ENCODE results near the gene CDH6. TPM values are rescaled to one million over a fixed set of nuclear protein-coding genes. Genes with fewer than 3 reads are reported as not detected.

Gene CDH6
- total and polyA plus RNA-seq, 4 experiments from 2014 or later: not detected

GRCh38 chr5:31285025-31285424 lies 91.5 kb downstream of the CDH6 start:
- H3K36me3 Mint-ChIP-seq: no peaks in the 10 kb centered on the region
- intact Hi-C loops (cut with micrococcal nuclease): no loop called here
- ChIA-PET POLR2A (ENCODE audit: partially characterized antibody) (no interaction called here), CTCF (ENCODE audit: partially characterized antibody) (no interaction called here)
- no peak for DNase-seq
- H3K4me1 Mint-ChIP-seq: no peaks in the 10 kb centered on the region
- no peak overlapping the region for H3K4me3 ChIP-seq (ENCODE audit: low read length in 2 of 2)
- no peaks in the 10 kb centered on the region for H3K4me1 ChIP-seq (ENCODE audit: insufficient read depth, low read length)
- no peaks in the 10 kb centered on the region for H3K36me3 ChIP-seq (ENCODE audit: insufficient read depth, low read length)
- H3K9me3 ChIP-seq (ENCODE audit: control insufficient read depth in 1 of 2, low read length in 2 of 2): no peaks in the 10 kb centered on the region
- no peak overlapping the region for H3K4me3 Mint-ChIP-seq
- H3K27me3 ChIP-seq (ENCODE audit: insufficient read depth, low read length): no peaks in the 10 kb centered on the region
- no peak overlapping the region for H3K27ac ChIP-seq (ENCODE audit: low read depth, low read length)
- no peaks in the 10 kb centered on the region for H3K9me3 Mint-ChIP-seq
- H3K27ac Mint-ChIP-seq: no peak overlapping the region
- peaks cover 0 to 2% of the 10 kb centered on the region in 2 donors for H3K27me3 Mint-ChIP-seq

GRCh38 chr5:31287985-31288384 lies 94.5 kb downstream of the CDH6 start:
- ChIA-PET CTCF (ENCODE audit: partially characterized antibody) (no interaction called here), POLR2A (ENCODE audit: partially characterized antibody) (no interaction called here)
- Mint-ChIP-seq H3K36me3 (no peaks in the 10 kb centered on the region), H3K9me3 (no peaks in the 10 kb centered on the region), H3K27me3 (peaks cover 2% of the 10 kb centered on the region in 2 donors), H3K27ac (no peak overlapping the region), H3K4me1 (no peaks in the 10 kb centered on the region), H3K4me3 (no peak overlapping the region)
- no peak for DNase-seq
- no peak overlapping the region for H3K27ac ChIP-seq (ENCODE audit: low read depth, low read length)
- H3K36me3 ChIP-seq (ENCODE audit: insufficient read depth, low read length): no peaks in the 10 kb centered on the region
- no peak overlapping the region for H3K4me3 ChIP-seq (ENCODE audit: low read length in 2 of 2)
- H3K4me1 ChIP-seq (ENCODE audit: insufficient read depth, low read length): no peaks in the 10 kb centered on the region
- no peaks in the 10 kb centered on the region for H3K9me3 ChIP-seq (ENCODE audit: control insufficient read depth in 1 of 2, low read length in 2 of 2)
- intact Hi-C loops (cut with micrococcal nuclease): no loop called here
- no peaks in the 10 kb centered on the region for H3K27me3 ChIP-seq (ENCODE audit: insufficient read depth, low read length)

GRCh38 chr5:31289429-31289828 lies 95.9 kb downstream of the CDH6 start:
- Mint-ChIP-seq H3K4me3 (no peak overlapping the region), H3K4me1 (no peaks in the 10 kb centered on the region), H3K27me3 (peaks cover 2% of the 10 kb centered on the region in 2 donors), H3K9me3 (no peaks in the 10 kb centered on the region), H3K27ac (no peak overlapping the region), H3K36me3 (no peaks in the 10 kb centered on the region)
- Histone ChIP-seq H3K27ac (ENCODE audit: low read depth, low read length) (no peak overlapping the region), H3K4me1 (ENCODE audit: insufficient read depth, low read length) (no peaks in the 10 kb centered on the region), H3K27me3 (ENCODE audit: insufficient read depth, low read length) (no peaks in the 10 kb centered on the region), H3K4me3 (ENCODE audit: low read length in 2 of 2) (no peak overlapping the region), H3K9me3 (ENCODE audit: control insufficient read depth in 1 of 2, low read length in 2 of 2) (no peaks in the 10 kb centered on the region), H3K36me3 (ENCODE audit: insufficient read depth, low read length) (no peaks in the 10 kb centered on the region)
- no peak for DNase-seq
- ChIA-PET CTCF (ENCODE audit: partially characterized antibody) (no interaction called here), POLR2A (ENCODE audit: partially characterized antibody) (no interaction called here)
- intact Hi-C loops (cut with micrococcal nuclease): no loop called here

- no peaks in the 10 kb centered on the region for H3K9me3 ChIP-seq (ENCODE audit: control insufficient read depth in 1 of 2, low read length in 2 of 2)
- Mint-ChIP-seq H3K36me3 (no peaks in the 10 kb centered on the region), H3K27ac (no peak overlapping the region), H3K4me3 (no peak overlapping the region), H3K9me3 (no peaks in the 10 kb centered on the region), H3K4me1 (no peaks in the 10 kb centered on the region), H3K27me3 (peaks cover 2% of the 10 kb centered on the region in 2 donors)
- POLR2A ChIA-PET (ENCODE audit: partially characterized antibody): no interaction called here
- no peak for DNase-seq
- intact Hi-C loops (cut with micrococcal nuclease): no loop called here
- no peaks in the 10 kb centered on the region for H3K27me3 ChIP-seq (ENCODE audit: insufficient read depth, low read length)
- no peak overlapping the region for H3K4me3 ChIP-seq (ENCODE audit: low read length in 2 of 2)
- H3K27ac ChIP-seq (ENCODE audit: low read depth, low read length): no peak overlapping the region
- CTCF ChIA-PET (ENCODE audit: partially characterized antibody): no interaction called here
- H3K36me3 ChIP-seq (ENCODE audit: insufficient read depth, low read length): no peaks in the 10 kb centered on the region
- H3K4me1 ChIP-seq (ENCODE audit: insufficient read depth, low read length): no peaks in the 10 kb centered on the region
These were observed 97.9 kb downstream of the CDH6 start for GRCh38 chr5:31291323-31291854.

- H3K27ac ChIP-seq (ENCODE audit: low read depth, low read length): no peak overlapping the region
- no peaks in the 10 kb centered on the region for H3K27me3 Mint-ChIP-seq
- H3K4me3 ChIP-seq (ENCODE audit: low read length in 2 of 2): no peak overlapping the region
- intact Hi-C loops (cut with micrococcal nuclease): no loop called here
- H3K27ac Mint-ChIP-seq: no peak overlapping the region
- ChIA-PET POLR2A (ENCODE audit: partially characterized antibody) (no interaction called here), CTCF (ENCODE audit: partially characterized antibody) (no interaction called here)
- H3K9me3 Mint-ChIP-seq: peaks cover 0 to 6% (median 0%) of the 10 kb centered on the region in 8 donors
- H3K36me3 ChIP-seq (ENCODE audit: insufficient read depth, low read length): no peaks in the 10 kb centered on the region
- H3K4me1 Mint-ChIP-seq: no peaks in the 10 kb centered on the region
- H3K27me3 ChIP-seq (ENCODE audit: insufficient read depth, low read length): no peaks in the 10 kb centered on the region
- DNase-seq: no peak
- no peak overlapping the region for H3K4me3 Mint-ChIP-seq
- no peaks in the 10 kb centered on the region for H3K9me3 ChIP-seq (ENCODE audit: control insufficient read depth in 1 of 2, low read length in 2 of 2)
- no peaks in the 10 kb centered on the region for H3K36me3 Mint-ChIP-seq
- no peaks in the 10 kb centered on the region for H3K4me1 ChIP-seq (ENCODE audit: insufficient read depth, low read length)
These were observed 107.0 kb downstream of the CDH6 start for GRCh38 chr5:31300501-31300900.

GRCh38 chr5:31301833-31302232 lies 108.3 kb downstream of the CDH6 start:
- Mint-ChIP-seq H3K4me3 (no peak overlapping the region), H3K4me1 (no peaks in the 10 kb centered on the region), H3K27ac (no peak overlapping the region), H3K27me3 (peaks cover 0 to 2% of the 10 kb centered on the region in 2 donors), H3K9me3 (peaks cover 0 to 6% (median 0%) of the 10 kb centered on the region in 8 donors), H3K36me3 (no peaks in the 10 kb centered on the region)
- DNase-seq: no peak
- Histone ChIP-seq H3K4me3 (ENCODE audit: low read length in 2 of 2) (no peak overlapping the region), H3K27ac (ENCODE audit: low read depth, low read length) (no peak overlapping the region), H3K4me1 (ENCODE audit: insufficient read depth, low read length) (no peaks in the 10 kb centered on the region), H3K36me3 (ENCODE audit: insufficient read depth, low read length) (no peaks in the 10 kb centered on the region), H3K27me3 (ENCODE audit: insufficient read depth, low read length) (no peaks in the 10 kb centered on the region), H3K9me3 (ENCODE audit: control insufficient read depth in 1 of 2, low read length in 2 of 2) (no peaks in the 10 kb centered on the region)
- intact Hi-C loops (cut with micrococcal nuclease): no loop called here
- POLR2A ChIA-PET (ENCODE audit: partially characterized antibody): no interaction called here
- CTCF ChIA-PET (ENCODE audit: partially characterized antibody): no interaction called here

GRCh38 chr5:31303688-31304087 lies 110.2 kb downstream of the CDH6 start:
- no peaks in the 10 kb centered on the region for H3K9me3 ChIP-seq (ENCODE audit: control insufficient read depth in 1 of 2, low read length in 2 of 2)
- Mint-ChIP-seq H3K27ac (no peak overlapping the region), H3K4me1 (no peaks in the 10 kb centered on the region), H3K4me3 (no peak overlapping the region), H3K9me3 (peaks cover 0 to 6% (median 0%) of the 10 kb centered on the region in 8 donors), H3K36me3 (no peaks in the 10 kb centered on the region), H3K27me3 (peaks cover 0 to 3% of the 10 kb centered on the region in 2 donors)
- no peak overlapping the region for H3K4me3 ChIP-seq (ENCODE audit: low read length in 2 of 2)
- ChIA-PET CTCF (ENCODE audit: partially characterized antibody) (no interaction called here), POLR2A (ENCODE audit: partially characterized antibody) (no interaction called here)
- intact Hi-C loops (cut with micrococcal nuclease): no loop called here
- H3K27ac ChIP-seq (ENCODE audit: low read depth, low read length): no peak overlapping the region
- no peaks in the 10 kb centered on the region for H3K36me3 ChIP-seq (ENCODE audit: insufficient read depth, low read length)
- H3K27me3 ChIP-seq (ENCODE audit: insufficient read depth, low read length): no peaks in the 10 kb centered on the region
- DNase-seq: no peak
- no peaks in the 10 kb centered on the region for H3K4me1 ChIP-seq (ENCODE audit: insufficient read depth, low read length)

- H3K27me3 Mint-ChIP-seq: peaks cover 2 to 4% of the 10 kb centered on the region in 2 donors
- DNase-seq: no peak
- H3K36me3 Mint-ChIP-seq: no peaks in the 10 kb centered on the region
- peaks cover 0 to 2% (median 0%) of the 10 kb centered on the region in 8 donors for H3K9me3 Mint-ChIP-seq
- H3K9me3 ChIP-seq (ENCODE audit: control insufficient read depth in 1 of 2, low read length in 2 of 2): no peaks in the 10 kb centered on the region
- no peaks in the 10 kb centered on the region for H3K36me3 ChIP-seq (ENCODE audit: insufficient read depth, low read length)
- POLR2A ChIA-PET (ENCODE audit: partially characterized antibody): no interaction called here
- peaks cover 0 to 1% (median 0%) of the 10 kb centered on the region in 4 donors for H3K4me1 Mint-ChIP-seq
- no peak overlapping the region for H3K4me3 ChIP-seq (ENCODE audit: low read length in 2 of 2)
- intact Hi-C loops (cut with micrococcal nuclease): no loop called here
- H3K27ac ChIP-seq (ENCODE audit: low read depth, low read length): no peak overlapping the region
- CTCF ChIA-PET (ENCODE audit: partially characterized antibody): no interaction called here
- H3K27ac Mint-ChIP-seq: no peak overlapping the region
- H3K4me1 ChIP-seq (ENCODE audit: insufficient read depth, low read length): no peaks in the 10 kb centered on the region
- no peaks in the 10 kb centered on the region for H3K27me3 ChIP-seq (ENCODE audit: insufficient read depth, low read length)
- H3K4me3 Mint-ChIP-seq: no peak overlapping the region
These were observed 124.2 kb downstream of the CDH6 start for GRCh38 chr5:31317665-31318064.
